ENCODE results near the gene TMEM61. TPM values are rescaled to one million over a fixed set of nuclear protein-coding genes. Genes with fewer than 3 reads are reported as not detected.
"Not testable (repeated sequence)": the region's sequence is repeated elsewhere in the genome, so short reads cannot be mapped to it uniquely, and the experiment has no call there.

TMEM61 gene
- total RNA-seq, 1 donor from 2014 or later: 0.27 TPM

- ATAC-seq (ENCODE audit: poor library complexity): no peak
Observed at GRCh38 chr1:55015731-55016620, 35.5 kb downstream of the TMEM61 start.

DNA sequence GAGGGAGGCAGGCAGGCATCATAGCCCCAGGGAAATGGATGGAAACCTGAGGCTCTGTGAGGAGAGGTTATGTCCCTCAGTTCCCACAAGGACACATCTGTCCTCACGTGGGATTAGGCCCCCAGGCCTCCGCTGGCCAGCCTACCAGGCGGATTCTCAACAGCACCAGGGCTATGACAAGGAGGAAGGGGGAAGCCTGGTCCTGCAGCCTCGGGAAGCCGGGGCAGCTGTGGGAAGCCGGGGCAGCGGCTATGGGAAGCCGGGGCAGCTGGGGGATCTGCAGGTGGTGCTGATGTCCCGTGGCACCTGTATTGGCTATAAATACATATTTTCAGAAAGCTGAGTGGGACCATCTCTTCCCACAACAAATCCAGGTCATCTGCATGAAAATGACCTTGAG is 38.0 kb downstream of the TMEM61 start:
- ATAC-seq (ENCODE audit: poor library complexity): no peak
- DNase-seq: no peak
- intact Hi-C loops (cut with DNase I): no loop called here

More at GRCh38 chr1:55015731-55016620, 35.5 kb downstream of the TMEM61 start:
- DNase-seq: no peak
- intact Hi-C loops (cut with DNase I): no loop called here

GRCh38 chr1:55021942-55022546 is 41.6 kb downstream of the TMEM61 start:
- ATAC-seq (ENCODE audit: poor library complexity): peak; percentile 99
- intact Hi-C loops (cut with DNase I): no loop called here
- DNase-seq: peak; percentile 88

DNA sequence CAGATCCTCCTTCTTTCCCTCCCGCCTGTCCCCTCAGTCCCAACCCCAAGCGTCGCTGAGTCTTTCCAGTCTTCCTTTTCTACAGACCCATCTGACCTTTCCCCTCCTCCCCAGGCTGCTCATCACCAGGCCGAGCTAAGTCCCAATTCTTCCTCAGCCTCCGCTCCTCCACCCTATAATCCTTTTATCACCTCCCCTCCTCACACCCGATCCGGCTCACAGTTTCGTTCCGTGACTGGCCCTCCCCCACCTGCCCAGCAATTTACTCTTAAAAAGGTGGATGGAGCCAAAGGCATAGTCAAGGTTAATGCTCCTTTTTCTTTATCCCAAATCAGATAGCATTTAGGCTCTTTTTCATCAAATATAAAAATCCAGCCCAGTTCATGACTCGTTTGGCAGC is 43.7 kb downstream of the TMEM61 start:
- DNase-seq; intact Hi-C loops (cut with DNase I); ATAC-seq (ENCODE audit: poor library complexity): not testable (repeated sequence)

- intact Hi-C loops (cut with DNase I); ATAC-seq (ENCODE audit: poor library complexity); DNase-seq: not testable (repeated sequence)
Observed at GRCh38 chr1:55026682-55027081, 46.3 kb downstream of the TMEM61 start.

GRCh38 chr1:55031098-55031497 is 50.7 kb downstream of the TMEM61 start:
- ATAC-seq (ENCODE audit: poor library complexity); intact Hi-C loops (cut with DNase I); DNase-seq: not testable (repeated sequence)

GRCh38 chr1:55033265-55033614 is 52.8 kb downstream of the TMEM61 start:
- no peak for ATAC-seq (ENCODE audit: poor library complexity)
- DNase-seq: no peak
- intact Hi-C loops (cut with DNase I): no loop called here

- intact Hi-C loops (cut with DNase I): no loop called here
- no peak for ATAC-seq (ENCODE audit: poor library complexity)
Observed at GRCh38 chr1:55034476-55035133, 54.2 kb downstream of the TMEM61 start.

DNA sequence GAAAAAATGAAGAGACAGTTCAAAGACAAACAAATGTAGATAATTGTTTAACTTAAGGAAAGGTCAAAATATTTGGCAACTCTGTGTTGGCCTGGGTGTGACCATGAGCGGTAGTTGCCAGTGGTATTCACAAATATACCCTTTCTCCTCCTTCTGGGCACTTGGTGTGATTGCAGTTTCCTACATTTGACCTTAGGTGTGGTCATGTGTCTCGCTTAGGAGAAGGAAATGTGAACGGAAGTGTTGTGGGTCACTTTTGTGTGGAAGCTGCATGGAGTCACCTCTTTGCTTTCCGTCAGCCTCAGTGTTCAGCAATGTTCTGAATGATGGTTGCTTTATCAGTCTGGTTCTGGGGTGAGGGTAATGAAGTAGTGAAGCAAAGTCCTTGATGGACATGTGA is 55.5 kb downstream of the TMEM61 start:
- intact Hi-C loops (cut with DNase I): no loop called here
- ATAC-seq (ENCODE audit: poor library complexity) (no peak), DNase-seq (no peak)

More at GRCh38 chr1:55034476-55035133, 54.2 kb downstream of the TMEM61 start:
- DNase-seq: no peak

GRCh38 chr1:55037733-55038551 is 57.5 kb downstream of the TMEM61 start:
- ATAC-seq (ENCODE audit: poor library complexity): peak; percentile 16
- DNase-seq: no peak
- intact Hi-C loops (cut with DNase I): no loop called here

GRCh38 chr1:55038552-55038838 is 58.1 kb downstream of the TMEM61 start:
- DNase-seq (no peak), ATAC-seq (ENCODE audit: poor library complexity) (no peak)
- intact Hi-C loops (cut with DNase I): no loop called here

- DNase-seq: no peak
- intact Hi-C loops (cut with DNase I): no loop called here
- no peak for ATAC-seq (ENCODE audit: poor library complexity)
Observed at GRCh38 chr1:55038974-55039341, 58.5 kb downstream of the TMEM61 start.

GRCh38 chr1:55039342-55040082 is 59.1 kb downstream of the TMEM61 start, which contains the start of gene PCSK9:
TSS of gene PCSK9 (plus strand) at chr1:55039548. CDS start at chr1:55039838, 290 bp downstream.
- ATAC-seq (ENCODE audit: poor library complexity): peak; percentile 66
- no peak for DNase-seq
- intact Hi-C loops (cut with DNase I): no loop called here

GRCh38 chr1:55040083-55040932 is 59.9 kb downstream of the TMEM61 start:
- ATAC-seq (ENCODE audit: poor library complexity) (peak; percentile 17), DNase-seq (no peak)
- intact Hi-C loops (cut with DNase I): no loop called here

GRCh38 chr1:55040933-55041494 is 60.6 kb downstream of the TMEM61 start:
- intact Hi-C loops (cut with DNase I): no loop called here
- DNase-seq: no peak
- no peak for ATAC-seq (ENCODE audit: poor library complexity)

DNA sequence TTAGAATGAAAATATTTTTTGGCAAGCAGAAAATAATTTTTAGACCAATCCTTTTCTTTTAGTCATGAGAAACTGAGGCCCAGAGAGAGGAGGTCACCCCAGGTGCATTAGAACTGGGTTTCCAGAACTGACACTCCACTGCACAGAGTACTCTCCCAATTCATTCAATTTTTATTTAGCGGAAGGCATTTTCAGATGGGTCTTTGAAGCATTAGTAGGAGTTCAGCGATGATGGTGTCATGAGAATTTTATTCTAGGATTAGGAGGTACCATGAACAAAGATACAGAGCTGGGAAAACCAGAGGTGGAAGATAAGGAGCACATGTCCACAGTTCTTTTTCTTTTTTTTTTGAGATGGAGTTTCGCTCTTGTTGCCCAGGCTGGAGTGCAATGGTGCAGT is 61.2 kb downstream of the TMEM61 start:
- no peak for ATAC-seq (ENCODE audit: poor library complexity)
- intact Hi-C loops (cut with DNase I): no loop called here
- no peak for DNase-seq
